ENCODE data around the gene PPP2R2C.

- TF ChIP-seq CTCF (conservative IDR thresholded peaks at IDR 0.05; ENCODE audit: low read length) (no peak), EZH2phosphoT487 (IDR thresholded peaks at IDR 0.05; ENCODE audit: borderline replicate concordance) (no peak)
These were observed 112.0 kb downstream of the PPP2R2C start for GRCh38 chr4:6360385-6360784.
